Measurements from ENCODE around the gene LAD1.

DNA sequence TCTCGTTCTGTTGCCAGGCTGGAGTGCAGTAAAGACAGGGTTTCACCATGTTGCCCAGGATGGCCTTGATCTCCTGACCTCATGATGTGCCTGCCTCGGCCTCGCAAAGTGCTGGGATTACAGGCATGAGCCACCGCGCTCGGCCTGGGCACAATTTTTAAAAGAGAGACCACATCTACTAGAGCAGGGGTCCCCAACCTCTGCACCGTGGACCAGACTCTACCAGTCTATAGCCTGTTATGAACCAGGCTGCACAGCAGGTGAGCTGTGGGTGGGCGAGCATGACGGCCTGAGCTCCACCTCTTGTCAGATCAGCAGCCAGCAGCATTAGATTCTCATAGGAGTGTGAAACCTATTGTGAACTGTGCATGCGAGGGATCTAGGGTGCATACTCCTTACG, 42.4 kb downstream of the LAD1 start:
- no peak for TF ChIP-seq POLR2AphosphoS5 (IDR thresholded peaks at IDR 0.05; ENCODE audit: borderline replicate concordance, low read depth, low read length)
- TF ChIP-seq EZH2 (IDR thresholded peaks at IDR 0.05), result no peak
- no peak for TF ChIP-seq FOXP2 (optimal IDR thresholded peaks at IDR 0.05; ENCODE audit: control extremely low read depth, extremely low read length, insufficient read depth)
